GM12878 (cell line): ENCODE results near the gene MICAL3.

Source experiments
- ATF7 ChIP-seq: fragments of 450-650 bp; IDR thresholded peaks from 2 replicates; pipeline ENCODE4 v1.6.1; 2016; ENCODE audit warnings: low read depth, mild to moderate bottlenecking
- POLR2AphosphoS5 ChIP-seq: IDR thresholded peaks from 2 replicates; pipeline ENCODE4 v1.6.1; 2011; ENCODE audit warnings: mild to moderate bottlenecking, low read length, inconsistent platforms

DNA sequence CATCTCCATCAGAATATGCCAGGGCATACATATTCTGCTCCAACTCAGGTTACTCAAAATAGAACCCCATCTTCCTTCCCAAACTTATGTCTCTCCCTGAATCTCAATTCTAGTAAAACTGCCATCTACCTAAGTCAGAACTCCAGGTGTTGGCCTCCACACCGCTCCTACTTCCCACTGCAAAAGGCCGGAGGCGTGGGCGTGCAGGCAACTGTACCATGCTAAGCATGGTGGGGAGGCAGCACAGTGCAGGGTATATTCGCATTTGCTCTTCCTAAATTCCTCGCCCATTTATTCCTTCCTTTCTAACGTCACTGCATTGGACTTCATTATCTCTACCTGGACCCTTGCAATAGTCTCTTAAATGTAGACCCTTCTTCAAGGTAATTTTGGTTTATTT is 97.8 kb downstream of the MICAL3 start:
- TF ChIP-seq POLR2AphosphoS5 (no peak), ATF7 (no peak)
